Esophagus (tissue), 2 donors: ENCODE results near the gene GRID1. TPM values are rescaled to one million over a fixed set of nuclear protein-coding genes. Genes with fewer than 3 reads are reported as not detected.
A peak's percentile ranks its signal among the peaks of the same experiment; 100 is the strongest.

Source experiments
- H3K27ac ChIP-seq, 2 donors: one replicate each; pipeline ENCODE4 v1.5.1; 2013; ENCODE audit warnings: low read depth in 2 of 2, mild to moderate bottlenecking in 2 of 2, inconsistent platforms in 1 of 2, low read length in 1 of 2, moderate library complexity in 1 of 2
- H3K27me3 ChIP-seq, 2 donors: one replicate each; pipeline ENCODE4 v1.6.1; 2013; ENCODE audit warnings: low read length in 2 of 2, control low read depth in 1 of 2, mild to moderate bottlenecking in 1 of 2; ENCODE audit not compliant: insufficient read depth in 2 of 2, control insufficient read depth in 1 of 2
- H3K36me3 ChIP-seq, 2 donors: one replicate each; pipeline ENCODE4 v1.6.1; 2013; ENCODE audit warnings: low read length in 1 of 2; ENCODE audit not compliant: control insufficient read depth in 2 of 2, insufficient read depth in 2 of 2
- H3K4me1 ChIP-seq, 2 donors: one replicate each; pipeline ENCODE4 v1.6.1; 2013; ENCODE audit warnings: low read length in 1 of 2; ENCODE audit not compliant: control insufficient read depth in 2 of 2, insufficient read depth in 2 of 2
- H3K4me3 ChIP-seq, 2 donors: one replicate each; pipeline ENCODE4 v1.5.1; 2013; ENCODE audit warnings: low read length in 2 of 2, mild to moderate bottlenecking in 2 of 2, low read depth in 1 of 2, moderate library complexity in 1 of 2
- H3K9me3 ChIP-seq, 2 donors: one replicate each; pipeline ENCODE4 v1.6.1; 2013; ENCODE audit warnings: mild to moderate bottlenecking in 2 of 2, low read depth in 1 of 2, low read length in 1 of 2, moderate library complexity in 1 of 2; ENCODE audit not compliant: control insufficient read depth in 2 of 2, insufficient read depth in 1 of 2
- whole genome bisulfite sequencing, 2 donors: extraction: QIAGEN DNeasy Blood & Tissue Kit; methylation state at CpG; one replicate each; pipeline ENCODE4 v1.1.7; 2013; 5-methylcytosine and 5-hydroxymethylcytosine counted together
- polyA plus RNA-seq, 2 donors: library from polyadenylated mRNA; stranded (reverse); fragments of 200-250 nt; gene quantifications; one replicate each; pipeline ENCODE4 v1.2.3, GENCODE V29; 2013
- donor health status: healthy with polysubstance abuse.
- donor health status: Bipolar disorder and iron deficiency.

GRID1 gene
- polyA plus RNA-seq, 2 donors = 0.04 to 0.32 TPM

DNA sequence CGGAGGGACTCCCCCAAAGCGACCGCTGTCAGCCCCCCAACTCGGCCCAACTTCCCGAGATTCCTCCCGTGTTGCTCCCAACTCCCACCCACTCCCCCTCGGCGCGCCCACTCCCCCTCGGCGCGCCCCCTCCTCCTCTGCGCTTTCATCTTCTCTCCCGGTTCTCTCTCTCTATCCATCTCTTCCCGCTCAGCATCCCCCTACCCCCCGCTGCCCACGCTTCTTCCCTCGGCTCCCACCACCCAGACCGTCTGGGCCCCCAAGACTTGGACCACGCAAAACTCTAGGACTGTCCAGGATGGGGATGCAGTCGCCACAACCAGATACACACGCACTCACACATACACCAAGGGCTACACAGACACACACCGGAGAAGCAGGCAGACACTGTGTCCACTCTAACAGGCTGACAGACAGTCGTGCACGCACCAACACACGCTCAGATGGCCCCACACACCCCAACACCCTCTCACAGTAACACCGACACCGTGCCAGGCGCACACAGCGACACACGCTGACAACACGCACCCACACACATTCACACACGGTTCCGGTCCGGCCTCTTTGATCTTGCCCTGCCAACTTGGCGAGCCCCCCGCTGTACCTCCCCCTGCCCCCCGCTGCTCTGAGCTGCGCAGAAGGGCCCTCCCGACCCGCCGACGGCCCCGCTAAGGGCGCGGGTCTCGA, 1.1 kb downstream of the GRID1 start:
- WGBS, 2 donors = 2% methylated on average over 47 of the region's 47 CpGs
- peaks cover 17 to 21% of the 10 kb centered on the region in 2 donors for H3K27me3 ChIP-seq
- peak overlapping the region; percentile 12 to 55 for H3K4me3 ChIP-seq

GRCh38 chr10:86364491-86365345, 1.9 kb downstream of the GRID1 start:
- Histone ChIP-seq H3K4me1 (peaks cover 9 to 12% of the 10 kb centered on the region in 2 donors), H3K4me3 (no peak overlapping the region), H3K36me3 (no peaks in the 10 kb centered on the region), H3K27ac (no peak overlapping the region), H3K27me3 (peaks cover 11 to 21% of the 10 kb centered on the region in 2 donors), H3K9me3 (no peaks in the 10 kb centered on the region)
- 12% methylated on average over 39 to 46 of the region's 46 CpGs for WGBS, 2 donors

More for the DNA sequence above, 1.1 kb downstream of the GRID1 start:
- peaks cover 9 to 12% of the 10 kb centered on the region in 2 donors for H3K4me1 ChIP-seq
- H3K36me3 ChIP-seq = no peaks in the 10 kb centered on the region
- H3K27ac ChIP-seq = no peak overlapping the region
- no peaks in the 10 kb centered on the region for H3K9me3 ChIP-seq

GRCh38 chr10:86363833-86364490, 2.6 kb downstream of the GRID1 start:
- Histone ChIP-seq H3K9me3 (no peaks in the 10 kb centered on the region), H3K36me3 (no peaks in the 10 kb centered on the region), H3K27ac (no peak overlapping the region), H3K4me3 (peak overlapping the region in 1 of 2 donors; percentile 8), H3K4me1 (peaks cover 9 to 12% of the 10 kb centered on the region in 2 donors), H3K27me3 (peaks cover 11 to 21% of the 10 kb centered on the region in 2 donors)
- 22 to 26% methylated on average over 29 of the region's 29 CpGs for WGBS, 2 donors

GRCh38 chr10:86363184-86363832, 3.3 kb downstream of the GRID1 start:
- H3K9me3 ChIP-seq = no peaks in the 10 kb centered on the region
- H3K27me3 ChIP-seq = peaks cover 11 to 18% of the 10 kb centered on the region in 2 donors
- H3K36me3 ChIP-seq = no peaks in the 10 kb centered on the region
- peak overlapping the region; percentile 9 to 10 for H3K4me3 ChIP-seq
- WGBS, 2 donors = 10 to 15% methylated on average over 68 to 80 of the region's 80 CpGs
- H3K4me1 ChIP-seq = peaks cover 9 to 12% of the 10 kb centered on the region in 2 donors
- H3K27ac ChIP-seq = no peak overlapping the region

- H3K4me1 ChIP-seq = peaks cover 9 to 12% of the 10 kb centered on the region in 2 donors
- H3K36me3 ChIP-seq = no peaks in the 10 kb centered on the region
- peaks cover 8 to 12% of the 10 kb centered on the region in 2 donors for H3K27me3 ChIP-seq
- H3K4me3 ChIP-seq = peak overlapping the region; percentile 9 to 10
- H3K27ac ChIP-seq = no peak overlapping the region
- H3K9me3 ChIP-seq = no peaks in the 10 kb centered on the region
- WGBS, 2 donors = 47 to 53% methylated on average over 15 of the region's 15 CpGs
Observed at GRCh38 chr10:86362586-86363183, 3.9 kb downstream of the GRID1 start.

- H3K27ac ChIP-seq = no peak overlapping the region
- H3K4me1 ChIP-seq = peaks cover 7 to 10% of the 10 kb centered on the region in 2 donors
- no peak overlapping the region for H3K4me3 ChIP-seq
- no peaks in the 10 kb centered on the region for H3K36me3 ChIP-seq
- peaks cover 8% of the 10 kb centered on the region in 2 donors for H3K27me3 ChIP-seq
- 83 to 91% methylated on average over 2 of the region's 2 CpGs for WGBS, 2 donors
- no peaks in the 10 kb centered on the region for H3K9me3 ChIP-seq
Observed at GRCh38 chr10:86362129-86362527, 4.5 kb downstream of the GRID1 start.

GRCh38 chr10:86361156-86362128, 5.2 kb downstream of the GRID1 start:
- Histone ChIP-seq H3K27ac (no peak overlapping the region), H3K9me3 (no peaks in the 10 kb centered on the region), H3K27me3 (peaks cover 8% of the 10 kb centered on the region in 2 donors), H3K36me3 (no peaks in the 10 kb centered on the region), H3K4me1 (peaks cover 6% of the 10 kb centered on the region in 2 donors), H3K4me3 (no peak overlapping the region)
- WGBS, 2 donors = 92 to 93% methylated on average over 5 of the region's 5 CpGs

DNA sequence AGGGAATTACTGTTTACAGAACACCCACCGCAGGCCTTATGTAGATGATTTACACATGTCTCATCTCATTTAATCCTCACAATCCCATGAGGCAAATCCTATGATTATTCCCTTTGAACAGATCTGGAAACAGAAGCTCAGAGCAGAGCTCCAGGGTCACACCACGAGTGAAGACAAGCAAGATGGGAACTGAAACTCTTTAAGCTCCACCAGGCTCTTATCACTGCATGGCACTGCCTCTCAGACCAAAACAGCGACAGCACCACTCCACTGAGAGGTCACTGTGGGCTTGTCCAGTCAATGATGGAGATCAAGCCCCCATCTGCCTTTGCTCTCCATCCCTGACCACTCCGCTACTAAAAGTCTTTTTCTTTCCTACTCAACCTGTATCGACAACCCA, 5.9 kb downstream of the GRID1 start:
- Histone ChIP-seq H3K4me1 (peaks cover 6% of the 10 kb centered on the region in 2 donors), H3K36me3 (no peaks in the 10 kb centered on the region), H3K9me3 (no peaks in the 10 kb centered on the region), H3K27ac (no peak overlapping the region), H3K27me3 (peaks cover 4 to 8% of the 10 kb centered on the region in 2 donors), H3K4me3 (no peak overlapping the region)
- WGBS, 2 donors = 80 to 83% methylated on average over 5 of the region's 5 CpGs
